DMS 273 treated with DMSO at 0.1 percent for 48 hours (cell line): Measurements from ENCODE around the gene GNG10.
A peak's percentile ranks its signal among the peaks of the same experiment; 100 is the strongest.
"Not testable (repeated sequence)": the region's sequence is repeated elsewhere in the genome, so short reads cannot be mapped to it uniquely, and the experiment has no call there.

Experiments
- DNase-seq: peaks from one replicate; lab custom pipeline; 2025; lab: John Stamatoyannopoulos, UW

Gene GNG10

GRCh38 chr9:111649016-111649415, 12.4 kb upstream of the GNG10 start:
- DNase-seq: no peak

- no peak for DNase-seq
These were observed 4.4 kb upstream of the GNG10 start for GRCh38 chr9:111657051-111657450.

GRCh38 chr9:111658943-111659342, 2.5 kb upstream of the GNG10 start:
- no peak for DNase-seq

- DNase-seq: no peak
These were observed 1.7 kb upstream of the GNG10 start for GRCh38 chr9:111659691-111660090.

- no peak for DNase-seq
These were observed 557 bp downstream of the GNG10 start for GRCh38 chr9:111661802-111662521.

- DNase-seq: no peak
These were observed 1.3 kb downstream of the GNG10 start for GRCh38 chr9:111662576-111663300.

GRCh38 chr9:111663301-111663823, 2.0 kb downstream of the GNG10 start:
- DNase-seq: no peak

GRCh38 chr9:111668026-111668573, 6.7 kb downstream of the GNG10 start:
- no peak for DNase-seq

- not testable (repeated sequence) for DNase-seq
These were observed 7.2 kb downstream of the GNG10 start for GRCh38 chr9:111668601-111669000.

GRCh38 chr9:111674319-111674718, 12.9 kb downstream of the GNG10 start:
- no peak for DNase-seq

GRCh38 chr9:111676116-111676515, 14.7 kb downstream of the GNG10 start:
- DNase-seq: no peak

GRCh38 chr9:111678293-111678692, 16.9 kb downstream of the GNG10 start:
- no peak for DNase-seq

- no peak for DNase-seq
These were observed 17.8 kb downstream of the GNG10 start for GRCh38 chr9:111679199-111679598.

- no peak for DNase-seq
These were observed 22.0 kb downstream of the GNG10 start for GRCh38 chr9:111683392-111683791.

- DNase-seq: peak; percentile 36
These were observed 30.4 kb downstream of the GNG10 start for GRCh38 chr9:111691672-111692329.

GRCh38 chr9:111696796-111697195, 35.4 kb downstream of the GNG10 start:
- no peak for DNase-seq

- no peak for DNase-seq
These were observed 39.4 kb downstream of the GNG10 start for GRCh38 chr9:111700776-111701175.

- DNase-seq: no peak
These were observed 43.1 kb downstream of the GNG10 start for GRCh38 chr9:111704503-111704902.

- no peak for DNase-seq
These were observed 50.1 kb downstream of the GNG10 start for GRCh38 chr9:111711548-111711947.

- DNase-seq: no peak
These were observed 51.0 kb downstream of the GNG10 start for GRCh38 chr9:111712369-111712768.

- no peak for DNase-seq
These were observed 54.1 kb downstream of the GNG10 start for GRCh38 chr9:111715471-111715870.

- no peak for DNase-seq
These were observed 58.1 kb downstream of the GNG10 start for GRCh38 chr9:111719541-111719940.
